ENCODE results near the gene SV2C.
"Not testable (repeated sequence)": the region's sequence is repeated elsewhere in the genome, so short reads cannot be mapped to it uniquely, and the experiment has no call there.

Gene SV2C

DNA sequence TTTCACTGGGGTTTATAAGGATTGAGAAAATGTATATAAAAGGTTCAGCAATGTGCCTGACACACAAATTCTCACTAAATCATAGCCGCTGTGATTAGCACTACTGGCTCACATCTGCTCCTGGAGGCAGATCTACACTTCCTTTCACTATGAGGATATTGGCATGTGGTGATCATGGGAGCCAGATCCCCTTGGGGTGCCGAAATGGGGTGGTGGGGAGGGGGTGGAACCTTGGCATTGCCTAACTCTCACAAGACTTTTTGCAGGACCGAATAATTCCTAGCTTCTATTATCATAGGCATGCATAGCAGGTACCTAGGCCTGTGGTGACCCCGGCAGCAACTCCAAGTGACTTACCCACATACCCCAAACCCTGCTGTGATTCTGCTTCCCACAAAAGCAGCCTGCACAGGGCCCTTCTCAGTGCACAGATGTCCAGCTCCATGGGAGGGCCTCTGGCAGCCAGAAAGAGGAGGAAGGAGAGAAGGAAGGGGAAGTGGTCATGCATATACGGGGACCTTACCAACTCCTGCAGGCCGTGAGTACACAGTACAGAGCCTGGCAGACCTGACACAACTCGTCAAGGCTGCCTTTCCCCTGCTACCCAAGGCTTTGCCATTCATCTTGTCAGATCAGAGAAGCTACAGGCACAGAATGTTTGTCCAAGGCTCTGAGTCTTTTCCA, 258.6 kb downstream of the SV2C start:
- no peak for DNase-seq (ENCODE audit: low read depth)

DNA sequence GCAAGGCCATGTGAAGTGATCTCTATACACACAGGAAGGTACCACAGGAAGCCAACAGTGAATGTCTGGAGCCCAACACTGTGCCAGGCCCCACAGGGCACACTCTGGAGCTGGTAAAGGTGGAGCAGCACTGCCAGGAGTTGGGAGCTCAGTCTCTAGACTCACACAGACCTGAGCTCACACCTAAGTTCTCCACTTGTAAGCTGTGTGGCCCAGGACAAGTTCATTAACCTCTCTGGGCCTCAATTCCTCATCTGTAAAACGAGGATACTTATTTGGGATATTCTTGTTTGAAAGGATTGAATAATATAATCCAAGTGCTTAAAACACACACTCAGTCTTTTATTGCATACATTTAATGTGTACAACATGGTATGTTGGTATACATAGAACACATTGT, 259.3 kb downstream of the SV2C start:
- DNase-seq (ENCODE audit: low read depth): no peak

DNA sequence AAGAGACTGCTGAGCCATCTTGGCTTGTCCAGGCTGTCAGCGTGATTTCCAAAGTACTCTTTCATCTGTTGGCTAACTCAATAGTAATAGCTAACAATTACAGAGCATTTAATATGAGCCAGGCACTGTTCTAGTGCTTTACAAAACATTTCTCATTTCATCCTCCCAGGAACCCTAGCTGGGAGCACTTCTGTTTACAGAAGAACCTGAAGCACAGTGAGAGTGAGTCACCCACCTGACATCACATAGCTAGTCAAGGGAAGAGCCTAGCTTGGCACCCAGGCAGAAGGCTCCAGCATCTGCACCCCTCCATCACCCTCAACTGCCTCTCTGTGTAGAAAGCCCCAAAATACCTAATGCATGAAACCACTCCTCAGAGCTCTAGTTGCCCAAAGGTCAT, 262.4 kb downstream of the SV2C start:
- DNase-seq (ENCODE audit: low read depth): no peak

- no peak for DNase-seq (ENCODE audit: low read depth)
Observed at GRCh38 chr5:76351176-76351575, 268.0 kb downstream of the SV2C start.

DNA sequence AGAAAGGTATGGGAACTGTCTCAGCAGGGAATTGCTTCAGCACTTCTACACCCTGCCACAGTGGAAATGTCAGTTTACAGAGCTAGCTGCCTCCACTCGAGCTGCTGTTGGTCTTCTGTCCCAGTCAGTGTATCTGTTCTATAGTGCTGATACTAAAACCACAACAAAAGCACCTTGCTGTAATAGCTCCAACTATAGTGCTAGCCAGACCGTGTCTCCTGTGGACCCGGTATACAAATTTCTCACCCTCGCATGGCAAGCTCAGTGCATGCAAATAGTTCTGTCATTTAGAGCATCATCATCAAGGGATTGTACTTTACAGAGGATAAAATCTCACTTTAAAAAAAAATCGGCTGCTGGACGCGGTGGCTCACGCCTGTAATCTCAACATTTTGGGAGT, 268.4 kb downstream of the SV2C start:
- DNase-seq (ENCODE audit: low read depth): no peak

DNA sequence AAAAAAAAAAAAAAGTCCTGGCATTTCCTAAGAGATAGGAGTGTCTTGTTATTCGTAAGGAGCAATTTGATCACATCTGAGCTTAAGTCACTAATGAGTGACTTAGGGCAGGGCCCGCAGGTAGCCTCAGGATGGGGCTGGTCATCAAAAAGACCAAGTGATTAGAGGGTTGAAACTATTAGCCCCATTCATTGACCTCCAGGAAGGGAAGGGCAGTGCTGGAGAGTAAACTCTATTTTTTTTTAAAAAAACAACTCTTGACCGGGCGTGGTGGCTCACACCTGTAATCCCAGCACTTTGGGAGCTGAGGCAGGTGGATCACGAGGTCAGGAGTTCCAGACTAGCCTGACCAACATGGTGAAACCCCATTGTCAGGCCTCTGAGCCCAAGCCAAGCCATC, 273.7 kb downstream of the SV2C start:
- DNase-seq (ENCODE audit: low read depth): no peak

GRCh38 chr5:76363352-76364225, 280.4 kb downstream of the SV2C start:
- no peak for DNase-seq (ENCODE audit: low read depth)

- no peak for DNase-seq (ENCODE audit: low read depth)
Observed at GRCh38 chr5:76364226-76364589, 281.0 kb downstream of the SV2C start.

GRCh38 chr5:76365561-76365960, 282.4 kb downstream of the SV2C start:
- no peak for DNase-seq (ENCODE audit: low read depth)

- DNase-seq (ENCODE audit: low read depth): no peak
Observed at GRCh38 chr5:76366596-76366995, 283.4 kb downstream of the SV2C start.

DNA sequence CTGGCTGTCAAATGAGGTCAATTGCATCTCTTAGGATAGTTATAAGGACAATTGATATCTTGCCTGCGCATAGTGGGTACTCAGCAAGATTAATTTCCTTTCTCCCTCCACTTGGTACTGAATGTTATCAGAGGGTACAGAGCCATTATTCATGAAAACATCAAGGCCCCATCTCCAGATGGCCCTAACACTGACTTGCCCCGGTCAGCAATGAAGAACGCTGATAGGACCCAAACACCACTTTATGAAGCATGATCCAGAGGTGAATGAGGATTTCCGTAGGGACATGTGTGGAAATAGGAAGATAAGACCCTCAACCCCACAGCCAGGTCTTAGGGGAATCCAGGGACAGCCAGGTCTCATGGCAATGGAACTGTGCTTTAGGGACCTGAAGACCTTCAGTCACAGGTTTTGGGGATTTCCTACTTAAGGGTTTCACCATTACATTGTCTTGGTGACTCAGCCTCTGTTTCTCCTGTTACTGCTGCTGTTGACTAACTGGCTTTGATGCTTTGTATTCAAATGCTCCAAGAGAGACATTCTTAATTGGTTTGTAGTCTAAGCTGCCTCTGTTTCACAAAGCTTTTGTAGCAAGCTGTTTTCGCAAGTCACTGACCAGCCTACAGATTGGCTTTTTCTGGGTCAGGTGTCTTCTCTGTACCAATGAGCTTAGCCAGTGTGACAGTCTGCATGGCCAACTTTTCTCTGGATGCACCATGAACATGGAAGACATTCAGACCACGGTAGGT, 284.6 kb downstream of the SV2C start:
- DNase-seq (ENCODE audit: low read depth): no peak

DNA sequence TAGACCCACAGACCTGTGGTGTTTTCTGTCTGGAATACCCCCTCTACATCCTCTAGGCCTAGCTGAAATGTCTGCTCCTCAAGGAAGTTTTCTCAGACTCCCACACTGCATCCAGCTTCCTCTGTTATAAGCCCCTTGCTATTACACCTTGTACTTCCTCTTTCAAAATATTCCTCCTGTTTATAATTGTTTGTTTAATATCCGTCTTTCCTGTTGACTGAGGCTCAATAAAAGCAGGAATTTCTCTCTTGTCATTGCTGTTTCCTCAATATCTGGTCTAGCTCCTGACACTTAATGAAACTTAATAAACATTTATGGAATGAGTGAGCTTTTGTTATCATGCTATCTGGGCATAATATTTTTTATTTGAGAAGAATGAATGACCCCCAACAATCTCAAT, 285.8 kb downstream of the SV2C start:
- DNase-seq (ENCODE audit: low read depth): no peak

GRCh38 chr5:76369668-76370067, 286.5 kb downstream of the SV2C start:
- DNase-seq (ENCODE audit: low read depth): not testable (repeated sequence)

GRCh38 chr5:76371960-76372322, 288.8 kb downstream of the SV2C start:
- no peak for DNase-seq (ENCODE audit: low read depth)

DNA sequence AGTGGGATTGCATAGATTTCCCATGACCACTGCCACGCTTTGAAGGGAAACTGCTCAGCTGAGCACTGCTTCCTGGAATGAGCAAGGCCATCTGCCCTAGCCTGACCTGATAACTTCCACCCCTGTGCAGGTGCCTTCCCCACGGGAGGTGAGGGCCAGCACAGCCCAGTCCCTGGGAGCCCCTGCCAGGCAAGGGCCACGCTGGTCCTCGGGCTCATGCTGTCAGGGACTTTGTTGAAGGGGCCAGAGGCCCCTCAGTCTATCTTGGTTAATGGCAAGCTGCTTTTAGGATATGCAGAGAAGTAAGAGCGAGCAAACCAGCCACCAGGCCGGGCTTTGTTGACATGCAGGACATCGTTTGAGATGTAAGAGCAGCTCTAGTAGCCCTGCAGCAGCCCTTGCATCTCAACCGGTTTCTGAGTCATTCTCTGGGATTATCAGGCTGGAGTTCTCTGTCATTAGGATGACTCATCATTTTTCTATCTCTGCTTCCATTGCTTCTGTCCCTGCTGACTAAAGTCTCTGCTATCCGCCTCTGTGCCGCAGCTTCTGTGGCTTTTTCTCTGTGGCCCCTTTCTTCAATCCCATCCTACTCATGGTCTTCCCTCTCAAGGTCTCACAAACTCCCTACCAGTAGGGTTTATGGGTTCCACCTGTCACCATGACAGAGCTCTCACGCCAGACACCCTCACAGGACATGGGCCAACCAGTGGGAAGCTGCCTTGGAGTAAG, 289.3 kb downstream of the SV2C start:
- DNase-seq (ENCODE audit: low read depth): no peak

- no peak for DNase-seq (ENCODE audit: low read depth)
Observed at GRCh38 chr5:76376148-76376865, 293.1 kb downstream of the SV2C start.

DNA sequence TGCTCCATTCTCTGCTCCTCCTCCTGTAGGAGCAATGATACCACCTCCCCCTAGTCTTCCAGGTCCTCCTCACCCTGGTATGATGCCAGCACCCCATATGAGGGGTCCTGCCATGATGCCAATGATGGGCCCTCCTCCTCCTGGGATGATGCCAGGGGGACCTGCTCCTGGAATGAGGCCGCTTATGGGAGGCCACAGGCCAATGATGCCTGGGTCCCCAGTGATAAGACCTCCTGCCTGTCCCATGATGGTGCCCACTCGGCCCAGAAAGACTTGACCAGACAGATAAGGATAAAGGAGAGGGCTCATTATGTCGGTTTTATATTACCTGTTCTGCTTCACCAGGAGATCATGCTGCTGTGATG, 293.7 kb downstream of the SV2C start:
- no peak for DNase-seq (ENCODE audit: low read depth)

GRCh38 chr5:76378355-76378754, 295.2 kb downstream of the SV2C start:
- no peak for DNase-seq (ENCODE audit: low read depth)

DNA sequence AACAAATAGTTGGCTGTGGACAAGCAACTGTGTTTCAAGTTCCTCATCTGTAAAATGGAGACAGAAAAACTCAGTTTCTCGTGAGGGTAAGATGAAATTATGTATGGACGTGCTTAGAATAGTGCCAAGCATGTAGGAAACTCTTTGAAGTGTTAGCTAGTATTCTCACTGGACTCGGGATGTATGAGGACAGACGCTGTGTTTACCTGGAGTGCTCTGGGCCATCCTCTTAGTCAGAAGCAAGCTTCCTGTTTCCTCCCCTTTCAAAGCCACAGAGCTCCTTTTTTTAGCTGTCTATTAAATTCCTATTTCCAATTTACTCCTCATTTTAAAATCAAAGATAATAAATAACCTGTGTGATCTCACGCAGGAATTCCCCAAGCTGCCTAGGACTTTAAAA, 296.1 kb downstream of the SV2C start:
- no peak for DNase-seq (ENCODE audit: low read depth)

DNA sequence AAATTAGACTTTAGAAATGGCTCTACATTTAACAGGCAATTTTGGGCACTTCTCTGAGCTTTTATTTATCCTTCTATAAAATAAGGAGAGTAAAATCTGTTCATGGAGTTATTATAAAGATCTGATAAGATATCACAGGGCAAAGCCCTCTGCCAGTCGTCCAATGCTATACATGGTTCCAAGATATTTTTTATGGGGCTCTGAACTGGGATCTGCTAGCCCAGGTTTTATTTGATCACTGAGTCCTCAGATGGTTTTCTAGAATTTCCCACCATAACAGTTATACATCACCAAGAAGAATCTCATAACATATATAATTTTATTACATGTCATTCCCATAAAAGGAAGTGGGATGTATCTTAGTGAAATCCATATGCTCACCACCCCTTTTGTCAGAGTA, 296.7 kb downstream of the SV2C start:
- DNase-seq (ENCODE audit: low read depth): no peak

GRCh38 chr5:76380346-76381066, 297.3 kb downstream of the SV2C start:
- DNase-seq (ENCODE audit: low read depth): no peak

All from stimulated activated CD8-positive, alpha-beta memory T cell treated with anti-CD3 and anti-CD28 coated beads, Interleukin-15, amount 100 ng/mL, for 24 hours (primary cell).